ENCODE results near the gene UROC1.
A peak's percentile ranks its signal among the peaks of the same experiment; 100 is the strongest.

Gene UROC1

DNA sequence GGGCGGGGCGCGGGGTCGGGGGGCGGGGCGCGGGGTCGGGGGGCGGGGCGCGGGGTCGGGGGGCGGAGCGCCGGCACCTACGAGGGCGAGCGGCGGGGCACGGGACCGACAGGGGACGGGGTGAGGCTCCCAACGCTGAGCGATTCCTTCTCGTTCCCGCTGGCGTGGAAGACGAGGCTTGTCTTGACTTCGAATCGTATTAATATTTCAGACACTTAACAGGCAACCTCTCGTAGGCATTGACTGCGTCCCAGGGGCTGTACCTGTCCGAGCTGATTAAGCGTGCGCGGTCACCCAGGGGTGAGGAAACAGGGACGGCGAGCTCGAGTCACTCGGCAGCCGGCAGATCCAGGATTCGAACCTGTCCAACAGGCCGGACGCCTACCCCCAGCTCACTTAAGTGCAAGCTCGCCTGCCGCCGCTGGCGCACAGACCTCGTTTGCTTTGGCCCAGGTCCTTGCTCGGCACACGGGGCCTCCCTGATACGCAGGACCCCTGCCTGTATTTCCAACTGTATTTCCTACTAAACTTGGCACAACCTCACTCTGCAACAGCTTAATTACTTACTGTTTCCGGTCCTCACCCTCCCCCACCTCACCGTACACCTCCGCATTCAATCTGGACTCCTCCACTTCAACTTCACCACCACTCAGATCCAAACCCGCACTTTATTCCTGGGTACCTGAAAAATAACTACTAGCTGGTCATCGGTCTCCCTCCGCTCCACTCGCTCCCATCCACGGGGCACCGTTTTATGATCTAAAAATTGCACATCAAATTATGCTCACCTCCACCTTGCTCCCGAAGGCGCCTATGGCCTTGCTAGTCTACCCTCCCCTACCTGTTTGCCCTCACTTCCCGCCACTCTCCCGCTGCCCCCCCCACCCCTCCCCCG lies 41.2 kb downstream of the UROC1 start:
- peak; percentile 43 for DNase-seq

DNA sequence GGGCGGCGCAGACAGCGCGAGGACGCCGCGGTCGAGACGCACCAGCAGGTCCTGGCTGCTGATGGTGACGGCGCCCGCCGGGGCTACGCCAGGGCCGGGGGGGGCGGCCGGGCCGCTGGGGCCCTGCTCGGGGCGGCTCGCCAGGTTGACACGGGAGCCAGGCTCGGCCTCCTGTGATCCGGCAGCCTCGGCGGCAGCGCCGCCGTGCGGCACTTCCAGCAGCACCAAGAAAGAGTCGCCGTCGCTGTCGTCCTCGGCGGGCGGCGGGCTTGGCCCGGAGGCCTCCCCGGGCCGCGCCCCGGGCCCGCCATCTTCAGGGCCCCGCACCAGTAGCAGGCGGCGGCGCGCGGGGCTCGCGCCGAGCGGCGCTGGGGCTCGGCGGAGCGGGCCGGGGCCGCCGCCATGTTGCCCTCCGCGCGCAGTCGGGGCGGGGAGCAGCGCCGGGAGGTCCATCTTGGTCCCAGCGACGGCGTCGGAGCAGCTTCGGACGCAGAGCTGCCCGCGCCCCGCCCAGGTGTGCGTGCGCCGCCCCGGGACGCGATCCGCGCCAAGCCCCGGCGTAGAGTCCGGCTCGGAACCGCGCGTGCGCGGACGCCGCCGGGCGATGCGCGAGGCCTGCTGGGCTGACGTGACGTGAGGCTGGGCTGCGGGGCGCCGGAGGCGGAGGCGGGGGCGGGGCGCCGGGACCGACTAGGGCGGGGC lies 42.0 kb downstream of the UROC1 start, which contains the start of gene ZXDC:
Gene ZXDC (minus strand): TSS at position 479 of the 702 bp plus-strand sequence. CDS start 26 bp downstream, at position 453.
- DNase-seq: peak; percentile 96

DNA sequence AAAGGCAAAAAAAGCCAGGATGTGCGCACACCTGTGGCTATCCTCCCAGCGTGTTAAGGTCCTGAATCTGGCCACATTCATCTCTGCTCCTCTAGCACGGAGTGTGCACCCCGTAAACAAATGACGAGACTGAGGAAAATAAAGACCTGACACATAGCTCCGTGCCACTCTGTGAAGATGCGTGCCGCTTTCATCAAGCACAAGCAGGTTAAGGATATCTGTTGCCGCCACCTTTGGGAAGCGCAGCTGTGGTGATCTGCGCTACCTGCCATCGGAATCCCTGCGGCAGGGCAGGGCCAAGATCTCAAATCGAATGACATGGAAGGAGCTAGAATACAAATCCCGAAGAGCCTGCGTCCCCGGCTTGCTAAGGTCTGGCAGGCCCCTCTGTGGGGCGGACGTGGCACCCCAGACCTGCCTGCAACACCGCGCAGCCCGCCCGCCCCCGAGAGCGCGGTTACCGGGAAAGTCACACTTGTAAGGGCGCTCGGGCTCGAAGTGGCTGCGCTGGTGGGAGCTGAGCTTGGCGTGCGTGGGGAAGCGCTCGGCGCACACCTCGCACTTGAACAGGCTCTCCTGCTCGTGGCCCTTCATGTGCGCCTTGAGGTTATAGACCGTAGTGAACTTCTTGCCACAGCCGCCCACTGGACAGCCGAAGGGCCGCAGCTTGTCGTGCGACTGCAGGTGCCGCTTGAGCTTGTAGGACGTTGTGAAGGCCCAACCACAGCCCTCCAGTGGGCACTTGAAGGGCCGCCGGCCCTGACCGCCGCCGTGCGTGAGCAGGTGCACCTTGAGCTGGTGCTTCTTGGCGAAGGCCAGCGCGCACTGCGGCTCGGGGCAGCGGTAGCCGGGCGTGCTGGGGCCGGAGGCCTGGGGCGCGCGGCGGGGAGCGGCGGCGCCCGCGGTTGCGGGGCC lies 42.8 kb downstream of the UROC1 start:
- DNase-seq: no peak

DNA sequence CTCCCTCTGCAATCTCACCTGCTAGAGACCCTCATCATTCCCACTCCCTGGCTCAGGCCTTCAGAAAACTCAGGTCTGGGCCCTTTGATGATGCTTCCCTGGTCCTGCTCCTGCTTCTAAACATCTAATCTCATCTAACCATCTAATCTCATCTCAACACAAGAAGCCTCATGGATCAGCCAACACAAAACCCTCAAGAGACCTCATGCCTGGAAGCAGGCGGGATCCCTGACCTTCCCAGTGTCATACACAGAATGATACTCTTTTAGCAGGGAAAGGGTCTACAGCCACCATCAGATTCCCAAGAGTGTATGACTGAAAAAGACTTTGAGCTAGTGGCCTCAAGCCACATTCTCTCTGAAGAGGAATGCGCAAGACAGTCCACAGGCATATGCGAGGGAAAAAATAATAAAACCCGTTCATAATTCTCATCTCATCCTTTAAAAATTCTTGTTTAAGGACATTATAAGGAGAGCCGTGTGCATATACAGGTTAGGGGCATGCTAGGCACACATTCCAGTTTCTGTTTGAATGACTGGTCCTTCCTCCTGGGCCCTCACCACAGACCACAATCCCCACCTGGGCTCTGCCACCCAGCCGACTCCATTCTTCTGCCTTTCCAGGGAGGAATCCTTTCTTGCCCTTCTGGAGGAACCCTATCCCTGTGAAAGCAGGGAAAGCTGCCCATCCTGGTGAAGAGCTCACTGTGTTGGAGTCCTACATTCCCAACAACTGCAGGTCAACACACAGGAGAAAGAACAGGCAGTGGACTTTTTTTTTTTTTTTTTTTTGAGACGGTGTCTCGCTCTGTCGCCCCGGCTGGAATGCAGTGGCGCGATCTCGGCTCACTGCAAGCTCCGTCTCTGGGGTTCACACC lies 44.0 kb downstream of the UROC1 start:
- no peak for DNase-seq

DNA sequence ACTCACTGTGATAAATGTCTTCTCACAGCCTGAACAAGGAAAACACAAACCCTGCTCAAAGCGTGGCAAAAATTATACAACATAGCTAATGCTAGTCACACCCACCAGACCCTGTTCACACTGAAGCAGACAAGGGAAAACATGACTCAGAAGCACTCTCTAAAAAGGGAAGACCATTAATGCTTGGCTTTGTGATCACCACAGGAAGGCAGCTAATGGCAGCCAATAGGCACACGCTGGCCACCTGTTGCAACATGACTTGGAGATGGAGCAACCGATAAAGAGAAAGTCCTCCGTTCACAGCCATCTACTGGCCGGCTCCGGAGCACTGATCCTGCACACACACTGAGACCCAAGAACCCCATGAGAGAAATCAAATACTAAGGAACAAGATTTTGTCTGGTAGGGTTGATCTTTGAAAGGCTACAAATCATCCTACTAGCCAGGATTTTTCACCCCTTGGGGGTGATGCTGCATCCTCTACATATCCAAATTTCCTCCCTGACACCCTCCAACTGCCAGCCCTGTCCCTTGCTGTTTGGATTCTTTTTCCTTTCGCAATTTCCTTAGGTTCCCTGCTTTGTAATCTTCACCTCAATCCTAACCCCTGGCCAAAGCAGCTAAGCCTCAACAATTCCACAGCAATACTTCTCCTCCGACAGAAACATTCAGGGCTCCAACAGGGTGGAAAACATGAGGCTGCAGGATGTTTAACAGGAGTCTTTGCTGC lies 45.1 kb downstream of the UROC1 start:
- peak; percentile 7 for DNase-seq

DNA sequence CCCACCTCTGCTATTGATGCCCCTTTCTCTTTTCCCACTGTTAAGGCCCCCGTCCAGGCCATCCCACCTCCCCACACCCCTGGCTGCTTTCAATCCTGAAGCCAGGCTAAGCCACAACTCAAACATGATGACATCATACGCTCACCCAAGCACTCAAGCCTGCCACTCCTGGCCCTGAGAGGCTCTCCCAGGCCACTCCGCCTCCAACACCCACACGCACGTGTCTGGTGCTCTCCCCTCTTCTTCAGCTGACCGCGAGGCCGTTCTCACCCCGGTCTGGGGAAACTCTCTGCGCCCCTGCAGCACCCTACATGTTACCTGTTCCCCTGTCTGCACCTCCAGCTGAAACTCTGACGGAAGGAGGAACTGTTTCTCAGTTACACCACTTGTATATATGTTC lies 48.1 kb downstream of the UROC1 start:
- no peak for DNase-seq

DNA sequence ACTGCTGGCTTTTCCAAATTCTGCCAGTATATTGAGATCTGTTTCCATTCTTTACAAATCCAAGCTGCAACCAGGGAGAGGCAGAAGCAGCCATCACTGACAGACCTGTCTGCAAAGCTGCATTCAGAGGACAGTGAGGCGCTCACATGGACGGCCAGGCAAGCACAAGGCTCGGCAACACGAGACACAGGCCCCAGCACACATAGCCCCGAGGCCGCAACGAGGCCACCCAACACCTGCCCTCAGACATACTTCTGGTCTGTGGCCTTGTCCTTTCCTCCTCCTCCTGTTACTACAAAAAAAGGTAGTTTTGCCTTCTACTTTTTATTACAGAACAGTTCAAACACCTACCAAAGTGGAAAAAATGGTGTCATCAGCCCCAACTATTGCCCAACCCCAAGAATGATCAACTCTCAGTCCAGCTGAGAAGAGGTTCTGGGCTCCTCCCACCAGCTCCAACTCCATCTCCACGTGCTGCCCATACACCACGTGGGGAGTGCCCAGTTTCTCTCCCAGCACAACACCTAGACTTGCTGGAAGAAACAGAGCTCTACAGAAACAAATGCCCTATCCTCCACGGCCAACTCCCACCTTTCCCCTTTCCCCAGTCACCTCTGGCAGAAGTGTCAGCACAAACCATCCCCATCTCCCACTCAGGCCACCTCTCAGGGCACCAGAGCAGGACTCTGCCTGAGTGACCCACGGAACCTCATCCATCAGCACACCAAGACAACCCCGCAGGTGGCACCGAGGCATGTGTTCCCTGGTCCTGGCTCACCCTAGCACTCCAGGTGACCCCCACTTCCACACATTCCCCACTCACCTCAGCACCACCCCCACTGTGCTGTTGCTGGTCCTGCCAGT lies 49.3 kb downstream of the UROC1 start:
- DNase-seq: no peak

DNA sequence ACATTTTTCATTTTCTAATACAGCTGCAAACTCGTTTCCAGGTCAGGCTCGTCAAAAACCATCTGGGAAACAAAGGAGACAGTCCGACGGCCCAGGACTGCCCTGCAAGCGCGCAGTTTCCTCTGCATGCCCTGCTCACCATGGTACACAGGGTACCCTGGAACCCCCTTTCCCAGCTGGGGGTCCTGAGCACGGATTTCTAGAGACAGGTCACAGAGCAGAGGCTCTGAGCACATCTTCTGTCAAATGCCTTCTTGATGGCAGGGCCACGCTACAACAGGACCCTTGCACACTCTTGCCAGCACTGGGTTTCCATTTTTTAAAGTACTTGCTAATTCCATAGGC lies 50.0 kb downstream of the UROC1 start:
- DNase-seq: no peak

DNA sequence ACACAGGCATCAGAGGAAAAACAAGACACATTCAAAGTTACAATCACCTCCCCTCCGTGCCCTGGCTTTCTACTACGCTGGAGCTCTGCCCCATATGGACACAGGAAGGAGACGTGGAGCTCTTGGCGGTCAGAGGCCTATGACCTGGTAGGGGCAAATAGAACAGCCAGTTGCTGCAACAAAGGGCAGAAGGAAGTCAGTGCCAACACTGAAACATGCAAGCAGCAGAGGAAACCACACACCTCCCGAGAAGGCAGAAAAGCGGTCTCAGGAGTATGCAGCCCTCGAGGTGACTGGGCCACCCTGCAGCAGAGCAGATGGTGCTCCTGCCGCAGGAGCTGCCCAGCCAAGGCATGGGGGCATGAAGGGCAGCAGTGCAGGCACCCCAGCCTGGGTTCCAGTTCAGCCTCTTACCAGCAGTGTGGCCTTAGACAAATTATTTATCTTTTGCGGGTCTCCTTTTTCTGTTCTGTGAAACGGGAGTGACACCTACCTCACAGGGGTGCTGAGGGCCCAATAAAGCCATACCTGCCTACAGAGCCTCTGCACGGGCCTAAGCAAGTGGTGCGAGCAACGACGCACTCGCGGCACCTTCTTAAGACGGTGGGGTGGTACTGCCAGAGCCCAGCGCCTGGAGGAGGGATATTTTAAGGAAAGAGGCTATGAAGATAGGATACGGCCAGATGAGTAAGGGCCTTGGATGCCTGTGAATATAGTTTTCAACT lies 50.5 kb downstream of the UROC1 start:
- DNase-seq: no peak

DNA sequence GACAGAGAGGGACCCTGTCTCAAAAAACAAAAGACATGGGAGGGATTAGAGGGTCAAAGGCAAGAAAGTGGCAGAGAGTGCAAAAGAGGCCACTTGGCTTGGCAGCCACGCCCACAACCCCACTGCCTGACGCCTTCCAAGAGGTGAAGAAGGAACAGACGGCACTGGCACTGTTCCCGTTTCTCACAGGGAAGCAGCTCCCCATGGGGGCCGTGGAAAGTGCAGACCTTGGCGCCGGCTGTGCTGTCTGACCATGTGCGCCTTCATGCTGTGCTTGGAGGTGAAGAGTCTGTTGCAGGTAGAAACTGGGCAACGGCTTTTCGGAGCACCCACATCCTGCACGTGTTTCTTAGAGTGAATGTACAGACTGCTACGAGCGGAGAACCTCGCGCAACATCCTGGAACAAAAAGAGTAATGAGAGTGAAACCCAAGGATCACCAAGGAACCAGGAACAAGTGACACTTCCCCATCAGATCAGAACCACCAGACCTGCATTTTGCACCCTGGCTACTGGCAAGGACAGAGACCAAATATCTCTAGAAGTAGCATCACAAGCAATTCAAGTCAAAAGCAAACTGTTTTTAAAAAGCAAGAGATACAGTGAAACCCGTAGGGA lies 51.5 kb downstream of the UROC1 start:
- no peak for DNase-seq

DNA sequence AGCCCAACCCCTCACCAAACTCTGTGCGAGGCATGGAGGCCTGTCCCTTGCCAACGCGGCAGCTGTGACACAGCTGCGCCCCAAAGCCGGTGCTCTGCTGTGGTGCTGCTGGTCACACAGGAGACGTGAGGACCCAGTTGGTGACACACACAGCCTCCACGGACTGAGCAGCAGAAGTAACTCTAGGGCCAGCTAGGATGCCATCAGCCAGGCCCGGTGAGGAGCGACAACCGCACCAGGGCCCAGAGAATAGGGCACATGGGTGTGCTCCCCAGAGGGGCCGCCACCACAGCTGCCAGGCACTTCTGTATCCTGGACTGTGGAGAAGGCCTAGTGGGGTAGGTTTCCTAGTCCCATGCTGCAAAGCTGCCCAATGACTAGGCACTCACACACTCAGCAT lies 52.6 kb downstream of the UROC1 start:
- no peak for DNase-seq

DNA sequence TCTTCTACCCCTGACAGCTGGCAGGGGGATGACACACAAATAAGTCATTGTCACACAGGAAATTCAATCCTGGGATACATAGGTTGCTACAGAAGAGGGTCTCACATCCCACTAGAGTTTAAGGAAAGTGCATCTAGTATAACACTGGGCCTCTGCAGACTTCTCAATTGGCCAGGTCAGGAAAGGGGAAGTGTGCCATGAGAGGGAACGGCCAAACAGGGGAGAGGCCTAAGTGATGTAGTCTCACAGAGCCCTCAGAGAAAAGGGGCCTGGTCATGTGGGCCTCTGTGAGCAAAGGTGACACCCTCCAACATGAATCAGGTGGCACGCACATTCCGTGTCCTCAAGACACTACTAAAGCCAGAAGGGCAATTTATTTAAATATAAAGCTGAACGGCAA lies 53.1 kb downstream of the UROC1 start:
- no peak for DNase-seq

DNA sequence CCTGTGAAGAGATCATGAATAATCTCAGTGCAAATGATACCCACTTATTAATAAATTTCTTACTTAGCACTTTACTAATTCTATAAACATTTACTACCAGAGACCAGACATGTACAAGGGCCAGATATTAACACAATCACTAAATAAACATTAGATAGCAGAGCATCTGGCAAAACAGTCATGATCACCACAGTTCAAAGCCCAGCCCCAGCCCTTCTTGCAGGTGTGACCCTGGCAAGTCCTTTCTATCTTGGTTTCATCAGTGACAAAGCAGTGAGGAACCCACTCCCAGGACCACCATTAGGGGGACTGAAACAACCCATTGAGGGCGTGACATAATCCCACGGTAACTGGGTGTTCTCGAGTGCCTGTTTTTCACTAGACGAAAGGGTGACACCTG lies 53.5 kb downstream of the UROC1 start:
- no peak for DNase-seq

DNA sequence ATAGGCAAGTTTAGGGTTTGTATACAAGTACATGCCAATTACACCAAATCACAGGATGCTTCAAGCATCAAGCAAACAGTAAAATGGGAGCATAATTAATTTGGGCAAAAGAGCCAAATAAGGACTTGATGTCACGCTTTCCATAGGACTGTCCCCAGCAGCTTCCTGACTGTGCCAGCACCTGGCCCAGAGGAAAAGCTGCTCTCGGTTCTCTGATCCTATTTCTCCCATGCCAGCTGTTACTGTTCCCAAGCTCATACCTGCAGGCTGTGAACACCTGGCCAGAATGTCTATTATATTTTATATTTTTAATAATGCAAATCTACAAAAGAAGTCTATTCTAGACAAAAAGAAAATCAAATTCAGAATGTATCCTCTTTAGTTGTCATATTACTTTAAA lies 54.1 kb downstream of the UROC1 start:
- DNase-seq: no peak

DNA sequence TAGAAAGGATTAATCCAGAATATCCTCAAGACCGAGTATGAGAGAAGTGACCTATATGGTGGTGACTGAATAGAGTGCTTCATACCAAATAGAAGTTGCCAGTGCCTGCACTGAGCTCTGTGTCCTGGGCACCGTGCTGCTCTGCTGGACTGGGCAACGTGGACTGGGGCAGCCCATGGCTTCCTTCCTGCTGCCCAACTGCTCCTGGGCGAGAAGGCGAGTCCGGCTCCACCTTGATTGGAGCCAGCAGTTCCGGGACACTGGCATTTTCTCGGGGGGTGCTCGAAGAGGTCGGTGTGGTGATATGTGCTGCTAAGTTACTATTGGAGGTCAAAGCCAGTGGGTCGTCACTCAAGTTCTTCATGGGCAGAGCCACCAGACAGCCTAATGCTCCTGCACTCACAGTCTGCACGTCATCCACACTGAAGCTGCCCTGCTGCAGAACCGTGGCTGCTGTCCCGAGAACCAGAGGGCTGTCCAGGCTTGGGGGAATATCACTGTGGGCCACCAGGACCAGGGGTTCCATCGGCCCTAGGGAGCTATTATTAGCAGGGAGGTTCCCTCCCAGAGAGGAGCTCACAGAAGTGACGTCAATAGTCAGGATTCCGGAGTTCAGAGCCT lies 56.0 kb downstream of the UROC1 start:
- DNase-seq: no peak

DNA sequence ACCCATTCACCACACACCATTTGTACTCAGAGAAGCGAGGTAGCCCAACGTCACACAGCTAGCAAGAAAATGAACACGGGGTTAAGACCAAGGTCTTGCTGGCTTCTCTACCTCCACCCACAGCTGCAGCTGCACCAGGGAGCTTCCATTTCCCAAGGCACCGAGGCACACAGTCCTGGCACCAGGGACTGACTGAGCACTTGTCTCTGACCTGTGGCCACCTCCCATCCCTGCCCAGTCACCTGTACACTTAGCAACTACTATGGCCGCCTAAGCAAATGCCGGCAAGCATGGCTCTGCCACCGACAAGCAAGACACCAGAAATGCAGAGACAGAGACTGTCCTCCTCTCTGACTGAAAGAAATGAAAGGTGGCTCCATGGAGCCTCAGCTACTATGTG lies 57.2 kb downstream of the UROC1 start:
- DNase-seq: no peak

DNA sequence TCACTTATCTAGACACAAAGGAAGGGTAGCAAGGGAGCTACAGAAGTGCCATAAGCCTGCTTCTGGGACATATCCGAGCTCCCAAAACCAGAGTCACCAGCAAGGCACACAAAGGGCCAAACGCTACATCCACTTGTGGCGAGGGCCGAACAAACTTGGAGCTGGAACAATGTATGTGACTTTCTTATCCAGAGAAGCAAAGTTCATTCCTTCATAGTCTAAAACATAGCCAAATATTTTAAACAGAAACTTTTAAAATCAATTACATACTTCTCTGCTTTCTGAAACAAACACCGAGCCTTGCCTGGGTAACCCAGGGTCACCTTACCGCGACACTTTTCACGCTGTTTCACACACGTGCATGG lies 57.8 kb downstream of the UROC1 start:
- no peak for DNase-seq

DNA sequence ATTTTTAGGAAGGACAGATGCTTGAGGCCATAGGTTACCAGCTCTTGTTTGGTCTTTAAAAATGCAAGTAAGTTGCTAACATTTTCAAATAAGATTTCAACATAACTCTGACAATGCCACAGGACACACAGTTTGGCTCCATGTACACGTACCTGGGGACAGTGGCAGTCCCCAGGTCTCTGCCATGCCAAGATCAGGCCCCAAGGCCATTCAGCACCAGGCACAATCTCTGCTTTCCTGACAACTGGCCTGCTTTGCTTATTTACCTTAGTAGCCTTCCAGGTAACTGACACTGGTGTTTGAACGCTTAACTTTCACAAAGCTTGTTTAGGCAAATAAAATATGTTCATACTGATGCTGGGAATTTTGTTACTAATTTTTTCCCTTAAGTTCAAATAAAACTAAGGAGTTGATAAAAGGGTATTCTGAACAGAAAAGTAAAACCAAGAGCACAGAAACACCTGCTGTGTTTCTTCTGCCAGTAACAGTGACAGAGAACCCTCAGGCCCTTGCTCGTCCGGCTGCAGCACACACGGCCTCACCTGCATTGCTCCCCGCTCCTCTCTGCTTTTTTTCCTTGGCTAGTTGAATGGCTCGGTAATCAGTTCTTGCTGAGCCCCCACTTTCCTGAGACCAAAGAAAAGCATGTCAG lies 58.3 kb downstream of the UROC1 start:
- DNase-seq: no peak
